ENCODE results near the gene RPS6KL1. TPM values are rescaled to one million over a fixed set of nuclear protein-coding genes. Genes with fewer than 3 reads are reported as not detected.

RPS6KL1 gene
- 10 to 100 TPM; 12.5 to 12.7 TPM for total RNA-seq
- 1.3 TPM for polyA plus RNA-seq (2013, experiment 1 of 2)
- 3.2 TPM for polyA plus RNA-seq (2013, experiment 2 of 2)
- total RNA-seq = 2.6 to 31.7 (median 8.5) reads per million in 172 experiments

- CTCF ChIA-PET = interaction anchor here (1.4 kb wide), 1 partner anchor 62 kb away, joined by 4 read pairs; no protein-coding TSS in a partner anchor
Observed at GRCh38 chr14:74922752-74923401, at the start of gene RPS6KL1. TSS of gene RPS6KL1 (minus strand) at chr14:74923260. CDS start at chr14:74921541, 1,719 bp downstream.

DNA sequence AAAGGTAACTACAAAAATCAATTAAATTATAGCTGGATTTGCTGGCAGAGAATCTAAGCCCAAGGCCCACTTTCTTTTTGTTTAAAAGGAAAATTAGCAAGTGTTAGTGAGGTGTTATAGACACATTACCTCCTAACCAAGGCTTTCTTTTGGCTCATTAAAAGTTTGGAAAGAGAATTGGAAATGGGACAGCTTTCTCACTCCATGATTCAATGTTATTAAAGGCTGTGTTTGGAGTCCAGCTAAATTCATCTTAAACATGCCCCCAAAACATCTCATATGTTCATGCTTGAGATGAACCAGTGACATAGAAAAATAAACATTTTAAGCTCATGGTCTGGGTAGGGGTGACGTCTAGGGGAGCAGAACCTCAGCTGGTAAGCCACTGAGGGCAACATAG, 45.8 kb upstream of the RPS6KL1 start:
- H3K4me3 Mint-ChIP-seq = no peak overlapping the region
- Histone ChIP-seq H3K27ac (ENCODE audit: low read depth in 1 of 2, low read length in 2 of 2) (no peak overlapping the region), H3K4me1 (ENCODE audit: insufficient read depth, low read length) (peaks cover 4% of the 10 kb centered on the region), H3K36me3 (ENCODE audit: insufficient read depth, low read length) (no peaks in the 10 kb centered on the region), H3K9me3 (ENCODE audit: control insufficient read depth in 1 of 2, insufficient read depth in 1 of 2, low read length in 2 of 2) (no peaks in the 10 kb centered on the region), H3K27me3 (ENCODE audit: control insufficient read depth in 1 of 2, insufficient read depth in 2 of 2, low read length in 2 of 2) (no peaks in the 10 kb centered on the region), H3K4me3 (ENCODE audit: low read length) (no peak overlapping the region)
- ATAC-seq (ENCODE audit: poor library complexity) (no peak), DNase-seq (no peak)
- intact Hi-C loops (cut with DNase I, micrococcal nuclease) = no loop called here
- H3K36me3 Mint-ChIP-seq (ENCODE audit: low read depth) = no peaks in the 10 kb centered on the region
- no peaks in the 10 kb centered on the region for H3K9me3 Mint-ChIP-seq
- CTCF ChIA-PET = no interaction called here
- POLR2A ChIA-PET = no interaction called here
- no peak overlapping the region for H3K27ac Mint-ChIP-seq
- no peak for TF ChIP-seq CTCF (IDR thresholded peaks at IDR 0.05)
- H3K27me3 Mint-ChIP-seq = no peaks in the 10 kb centered on the region
- no peaks in the 10 kb centered on the region for H3K4me1 Mint-ChIP-seq (ENCODE audit: low read depth)

More at GRCh38 chr14:74922752-74923401, at the start of gene RPS6KL1:
- ATAC-seq (ENCODE audit: poor library complexity) (peak; percentile 97), DNase-seq (peak; percentile 37 to 84 (median 56))
- Mint-ChIP-seq H3K27ac (peak within 1 kb of the TSS; percentile 44), H3K27me3 (peaks cover 8% of the 10 kb centered on the region), H3K9me3 (no peaks in the 10 kb centered on the region), H3K36me3 (ENCODE audit: low read depth) (no peaks in the 10 kb centered on the region), H3K4me3 (peak within 1 kb of the TSS; percentile 72), H3K4me1 (ENCODE audit: low read depth) (peaks cover 10% of the 10 kb centered on the region)
- H3K4me3 ChIP-seq (ENCODE audit: low read length) = peak within 1 kb of the TSS; percentile 45
- H3K9me3 ChIP-seq (ENCODE audit: control insufficient read depth in 1 of 2, insufficient read depth in 1 of 2, low read length in 2 of 2) = no peaks in the 10 kb centered on the region
- intact Hi-C loops (cut with DNase I, micrococcal nuclease) = no loop called here
- no peak for TF ChIP-seq CTCF (IDR thresholded peaks at IDR 0.05)
- no peaks in the 10 kb centered on the region for H3K27me3 ChIP-seq (ENCODE audit: control insufficient read depth in 1 of 2, insufficient read depth in 2 of 2, low read length in 2 of 2)
- H3K27ac ChIP-seq (ENCODE audit: low read depth in 1 of 2, low read length in 2 of 2) = no peak within 1 kb of the TSS
- POLR2A ChIA-PET = interaction anchor here (0.6 to 1.2 kb wide), 7 partner anchors 11 to 141 kb away, joined by 3 to 4 read pairs (median 3); partner anchors contain the start of gene ACYP1
- H3K4me1 ChIP-seq (ENCODE audit: insufficient read depth, low read length) = peaks cover 16% of the 10 kb centered on the region
- H3K36me3 ChIP-seq (ENCODE audit: insufficient read depth, low read length) = no peaks in the 10 kb centered on the region

DNA sequence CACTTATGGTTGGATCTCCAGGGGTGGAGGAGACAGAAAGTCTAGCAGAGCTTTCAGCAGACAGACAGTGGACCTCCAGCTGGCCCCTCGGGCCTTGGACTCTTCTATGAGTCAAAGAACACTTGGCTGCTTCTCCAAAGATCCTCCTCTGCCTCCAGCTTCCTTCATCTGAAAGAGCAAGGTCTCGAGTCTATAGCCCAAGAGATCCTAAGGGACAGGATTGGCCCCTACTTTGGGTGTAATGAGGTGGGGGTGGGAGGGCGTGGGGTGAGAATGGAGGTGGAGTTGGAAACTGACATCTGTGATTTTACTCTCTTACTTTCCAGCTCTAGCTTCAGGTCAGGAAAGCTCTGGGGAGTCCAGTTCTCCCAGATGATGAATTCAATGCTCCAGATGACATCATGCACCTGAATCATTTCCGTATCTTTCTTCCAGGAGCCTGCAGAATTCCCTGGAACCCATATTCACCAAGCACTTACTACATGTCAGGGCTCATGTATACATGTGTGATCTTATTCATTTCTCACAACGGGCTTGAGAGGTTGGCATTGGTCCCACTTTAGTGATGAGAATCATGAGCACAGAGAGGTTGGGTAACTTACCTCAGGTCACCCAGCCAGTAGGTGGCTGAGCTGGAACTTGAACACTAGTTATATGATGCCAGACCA, 42.6 kb upstream of the RPS6KL1 start:
- H3K4me1 Mint-ChIP-seq (ENCODE audit: low read depth) = no peaks in the 10 kb centered on the region
- no peaks in the 10 kb centered on the region for H3K4me1 ChIP-seq (ENCODE audit: insufficient read depth, low read length)
- H3K36me3 Mint-ChIP-seq (ENCODE audit: low read depth) = no peaks in the 10 kb centered on the region
- intact Hi-C loops (cut with DNase I, micrococcal nuclease) = no loop called here
- ChIA-PET CTCF (no interaction called here), POLR2A (no interaction called here)
- no peak overlapping the region for H3K4me3 Mint-ChIP-seq
- ATAC-seq (ENCODE audit: poor library complexity) (no peak), DNase-seq (no peak)
- TF ChIP-seq CTCF (IDR thresholded peaks at IDR 0.05) = no peak
- no peaks in the 10 kb centered on the region for H3K36me3 ChIP-seq (ENCODE audit: insufficient read depth, low read length)
- no peaks in the 10 kb centered on the region for H3K9me3 Mint-ChIP-seq
- H3K27ac Mint-ChIP-seq = no peak overlapping the region
- no peak overlapping the region for H3K27ac ChIP-seq (ENCODE audit: low read depth in 1 of 2, low read length in 2 of 2)
- H3K27me3 Mint-ChIP-seq = no peaks in the 10 kb centered on the region
- no peak overlapping the region for H3K4me3 ChIP-seq (ENCODE audit: low read length)
- no peaks in the 10 kb centered on the region for H3K27me3 ChIP-seq (ENCODE audit: control insufficient read depth in 1 of 2, insufficient read depth in 2 of 2, low read length in 2 of 2)
- H3K9me3 ChIP-seq (ENCODE audit: control insufficient read depth in 1 of 2, insufficient read depth in 1 of 2, low read length in 2 of 2) = no peaks in the 10 kb centered on the region
